HCT116 (cell line): Measurements from ENCODE around the gene DELE1. TPM values are rescaled to one million over a fixed set of nuclear protein-coding genes. Genes with fewer than 3 reads are reported as not detected.

Experiments
- ATAC-seq: fragments of 200-7000 bp; cut with Tn5 transposase; 2 replicates; pipeline ENCODE4 v1.9.1; 2020; ENCODE audit warnings: mild to moderate bottlenecking, moderate library complexity
- BruUV-seq: library from RNA; stranded (reverse); fragments of 400-500 nt; replicated peaks from 2 replicates; lab custom pipeline; 2021; lab: Mats Ljungman, UMichigan
- CTCF ChIA-PET: fragments of 300-600 bp; sonication (Branson Sonifier 250); formaldehyde crosslinking; loops from one replicate; lab custom pipeline; 2021; ENCODE audit warnings: antibody characterized with exemption; lab: Charles Lee
- POLR2A ChIA-PET: fragments of 300-600, 350-600 bp; sonication (Branson Sonifier 250); formaldehyde crosslinking; loops from one replicate; lab custom pipeline; 2021; ENCODE audit warnings: antibody characterized with exemption; lab: Charles Lee
- RAD21 ChIA-PET, 2 experiments: fragments of 300-600 bp; sonication (Branson Sonifier 250); formaldehyde crosslinking; loops; one replicate each; lab custom pipeline; 2023; ENCODE audit warnings: low total read pairs in 2 of 2; ENCODE audit not compliant: uncharacterized antibody in 2 of 2, unreplicated experiment in 2 of 2, low non-redundant PET in 1 of 2; lab: Charles Lee
- DNase-seq: peaks from one replicate; pipeline ENCODE4 v3.0.0-alpha.2; 2010; ENCODE audit warnings: low read depth, low spot score
- H2AFZ ChIP-seq: fragments of 200-600 bp; shearing (Covaris generic), sonication (generic); 2 replicates; pipeline ENCODE4 v1.6.1; 2017; ENCODE audit warnings: low read depth, mixed run types, mixed read lengths, antibody characterized with exemption, low read length; ENCODE audit not compliant: poor library complexity, severe bottlenecking
- H3K27ac ChIP-seq: 2 replicates; pipeline ENCODE4 v1.5.1; 2012; ENCODE audit warnings: low read depth, low read length
- H3K27me3 ChIP-seq: fragments of 200-600 bp; sonication (generic); 2 replicates; pipeline ENCODE4 v1.6.1; 2016; ENCODE audit warnings: mixed run types, low read length, mixed read lengths; ENCODE audit not compliant: insufficient read depth
- H3K36me3 ChIP-seq, 2 experiments: fragments of 200-500 bp in 1 of 2; fragments of 200-600 bp in 1 of 2; sonication (Bioruptor generic) in 1 of 2; sonication (generic) in 1 of 2; 2 replicates each; pipeline versions ENCODE4 v1.5.1 to v1.6.1; 2014 to 2016; ENCODE audit warnings: low read length in 2 of 2, inconsistent platforms in 1 of 2, mixed read lengths in 1 of 2, mixed run types in 1 of 2; ENCODE audit not compliant: insufficient read depth in 2 of 2, control insufficient read depth in 1 of 2
- H3K4me1 ChIP-seq, 2 experiments: fragments of 200-600 bp in 1 of 2; sonication (generic) in 1 of 2; 2 replicates each; pipeline versions ENCODE4 v1.5.1 to v1.6.1; 2012 to 2017; ENCODE audit warnings: low read length in 2 of 2, inconsistent platforms in 1 of 2, mild to moderate bottlenecking in 1 of 2, mixed read lengths in 1 of 2, mixed run types in 1 of 2, moderate library complexity in 1 of 2; ENCODE audit not compliant: insufficient read depth in 2 of 2, control insufficient read depth in 1 of 2
- H3K4me2 ChIP-seq: fragments of 200-600 bp; sonication (generic); 2 replicates; pipeline ENCODE4 v1.6.1; 2017; ENCODE audit warnings: mixed run types, low read length, mixed read lengths
- H3K4me3 ChIP-seq, 2 experiments: fragments of 200-600 bp in 1 of 2; sonication (generic) in 1 of 2; replicated peaks in 1 of 2; 2 replicates each; pipeline ENCODE4 v1.5.1; 2011 to 2016; ENCODE audit warnings: low read length in 2 of 2, control low read depth in 1 of 2, low read depth in 1 of 2, mild to moderate bottlenecking in 1 of 2, mixed read lengths in 1 of 2, mixed run types in 1 of 2
- H3K79me2 ChIP-seq: fragments of 200-600 bp; sonication (generic); 2 replicates; pipeline ENCODE4 v1.6.1; 2017; ENCODE audit warnings: mild to moderate bottlenecking, mixed run types, low read length, moderate library complexity, mixed read lengths; ENCODE audit not compliant: insufficient read depth
- H3K9ac ChIP-seq: fragments of 200-600 bp; sonication (generic); 2 replicates; pipeline ENCODE4 v1.6.1; 2016; ENCODE audit warnings: low read length, mixed read lengths
- H3K9me2 ChIP-seq: fragments of 200-600 bp; sonication (generic), shearing (Covaris generic); 2 replicates; pipeline ENCODE4 v1.6.1; 2017; ENCODE audit warnings: mixed run types, mild to moderate bottlenecking, moderate library complexity; ENCODE audit not compliant: insufficient read depth
- H3K9me3 ChIP-seq, 2 experiments: fragments of 200-500 bp in 1 of 2; fragments of 200-600 bp in 1 of 2; sonication (Bioruptor generic) in 1 of 2; sonication (generic) in 1 of 2; 2 replicates each; pipeline ENCODE4 v1.6.1; 2014 to 2017; ENCODE audit warnings: low read length in 2 of 2, mixed read lengths in 2 of 2, inconsistent platforms in 1 of 2, low read depth in 1 of 2, mild to moderate bottlenecking in 1 of 2, mixed run types in 1 of 2, moderate library complexity in 1 of 2; ENCODE audit not compliant: control insufficient read depth in 1 of 2, insufficient read depth in 1 of 2
- H4K20me1 ChIP-seq: fragments of 200-600 bp; sonication (generic), shearing (Covaris generic); 2 replicates; pipeline ENCODE4 v1.6.1; 2017; ENCODE audit warnings: mixed run types, mild to moderate bottlenecking, moderate library complexity; ENCODE audit not compliant: insufficient read depth
- CBX3 ChIP-seq: IDR thresholded peaks from 2 replicates; pipeline ENCODE4 v1.6.1; 2012; ENCODE audit warnings: low read depth
- EGR1 ChIP-seq: IDR thresholded peaks from 2 replicates; pipeline ENCODE4 v1.6.1; 2012; ENCODE audit warnings: low read depth
- FOSL1 ChIP-seq: IDR thresholded peaks from 2 replicates; pipeline ENCODE4 v1.6.1; 2012; ENCODE audit warnings: low read depth
- JUND ChIP-seq: IDR thresholded peaks from 2 replicates; pipeline ENCODE4 v1.6.1; 2012
- POLR2A ChIP-seq: IDR thresholded peaks from 2 replicates; pipeline ENCODE4 v1.7.0; 2011; ENCODE audit warnings: borderline replicate concordance; ENCODE audit not compliant: insufficient read depth, insufficient read length; ENCODE audit errors: extremely low read depth
- RAD21 ChIP-seq: IDR thresholded peaks from 2 replicates; pipeline ENCODE4 v1.6.1; 2012; ENCODE audit warnings: low read depth, mild to moderate bottlenecking
- TCF7L2 ChIP-seq: IDR thresholded peaks from 2 replicates; pipeline ENCODE4 v1.7.0; 2011; ENCODE audit warnings: borderline replicate concordance, inconsistent platforms; ENCODE audit not compliant: insufficient read depth, insufficient read length; ENCODE audit errors: extremely low read depth
- YY1 ChIP-seq: IDR thresholded peaks from 2 replicates; pipeline ENCODE4 v1.6.1; 2011; ENCODE audit warnings: low read length, low read depth, moderate library complexity, mild to moderate bottlenecking; ENCODE audit not compliant: insufficient replicate concordance; ENCODE audit errors: extremely low read depth
- ZNF274 ChIP-seq: fragments of 200-500 bp; sonication (Bioruptor generic); IDR thresholded peaks from 2 replicates; pipeline ENCODE4 v1.6.1; 2014; ENCODE audit warnings: mild to moderate bottlenecking, low read depth, low read length, inconsistent platforms
- intact Hi-C: fragments of 100-400 bp; cut with micrococcal nuclease; formaldehyde crosslinking; loops from 2 replicates; pipeline ENCODE4 v1.10.0; 2022
- total RNA-seq: library from RNA; stranded (reverse); gene quantifications from one replicate; pipeline ENCODE4 v1.2.1, GENCODE V29; 2021; ENCODE audit not compliant: unreplicated experiment
- TF ChIP-seq, protein P1 (sequence below): IDR thresholded peaks from 2 replicates; pipeline ENCODE4 v1.6.1; 2011; ENCODE audit warnings: mild to moderate bottlenecking, low read length, moderate library complexity; ENCODE audit not compliant: insufficient replicate concordance; ENCODE audit errors: extremely low read depth
- TF ChIP-seq, protein P2 (sequence below), 3 experiments: fragments of 200-600 bp in 1 of 3; sonication (generic) in 1 of 3; IDR thresholded peaks in 2 of 3; conservative IDR thresholded peaks in 1 of 3; 2 replicates each; pipeline ENCODE4 v1.5.1; 2012 to 2017; ENCODE audit warnings: low read depth in 2 of 3, low read length in 2 of 3, antibody characterized with exemption in 1 of 3, borderline replicate concordance in 1 of 3, control low read depth in 1 of 3, mild to moderate bottlenecking in 1 of 3, mixed read lengths in 1 of 3, mixed run types in 1 of 3, moderate library complexity in 1 of 3; ENCODE audit not compliant: insufficient read depth in 1 of 3
- TF ChIP-seq, protein P3 (sequence below): IDR thresholded peaks from 2 replicates; pipeline ENCODE4 v1.6.1; 2012; ENCODE audit warnings: low read depth

DELE1 gene
- total RNA-seq, 1 experiment from 2014 or later, result 74.1 TPM

DNA sequence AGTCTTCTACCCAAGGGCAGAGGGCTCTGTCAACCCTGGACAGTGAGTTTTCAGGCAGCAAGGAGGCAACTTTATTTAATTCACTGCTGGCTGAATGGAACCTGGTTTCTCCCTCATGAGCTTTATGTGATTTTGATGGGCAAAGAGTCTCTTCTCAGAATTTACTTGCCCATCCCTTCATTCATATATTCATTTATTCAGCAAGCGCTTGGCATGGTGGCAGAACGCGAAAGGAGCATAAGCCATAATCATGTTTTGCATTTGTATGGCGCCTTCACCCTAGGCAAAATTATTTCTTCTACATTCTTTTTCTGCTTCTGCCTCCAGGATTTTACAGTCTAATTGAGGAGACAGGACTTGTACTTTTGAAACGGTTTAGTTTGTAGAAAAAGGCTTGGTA lies 8.0 kb downstream of the DELE1 start:
- Histone ChIP-seq H3K9me3 (no peaks in the 10 kb centered on the region), H3K36me3 (peaks cover 41 to 82% of the 10 kb centered on the region in 2 experiments), H3K4me3 (no peak overlapping the region), H3K9ac (no peak overlapping the region), H3K79me2 (0 out of 2 replicates have a peak, but pooled peaks cover 2% of the 10 kb centered on the region), H3K27me3 (no peaks in the 10 kb centered on the region), H3K9me2 (no peaks in the 10 kb centered on the region), H3K4me2 (no peak overlapping the region), H2AFZ (no peak overlapping the region), H3K27ac (no peak overlapping the region), H3K4me1 (no peaks in the 10 kb centered on the region), H4K20me1 (no peaks in the 10 kb centered on the region)
- no TSS peak for BruUV-seq
- ChIA-PET POLR2A (no interaction called here), RAD21 (no interaction called here), CTCF (no interaction called here)
- TF ChIP-seq RAD21 (no peak), YY1 (no peak), POLR2A (no peak), ZNF274 (no peak), TCF7L2 (no peak), CBX3 (no peak)
- TF ChIP-seq, protein P1, sequence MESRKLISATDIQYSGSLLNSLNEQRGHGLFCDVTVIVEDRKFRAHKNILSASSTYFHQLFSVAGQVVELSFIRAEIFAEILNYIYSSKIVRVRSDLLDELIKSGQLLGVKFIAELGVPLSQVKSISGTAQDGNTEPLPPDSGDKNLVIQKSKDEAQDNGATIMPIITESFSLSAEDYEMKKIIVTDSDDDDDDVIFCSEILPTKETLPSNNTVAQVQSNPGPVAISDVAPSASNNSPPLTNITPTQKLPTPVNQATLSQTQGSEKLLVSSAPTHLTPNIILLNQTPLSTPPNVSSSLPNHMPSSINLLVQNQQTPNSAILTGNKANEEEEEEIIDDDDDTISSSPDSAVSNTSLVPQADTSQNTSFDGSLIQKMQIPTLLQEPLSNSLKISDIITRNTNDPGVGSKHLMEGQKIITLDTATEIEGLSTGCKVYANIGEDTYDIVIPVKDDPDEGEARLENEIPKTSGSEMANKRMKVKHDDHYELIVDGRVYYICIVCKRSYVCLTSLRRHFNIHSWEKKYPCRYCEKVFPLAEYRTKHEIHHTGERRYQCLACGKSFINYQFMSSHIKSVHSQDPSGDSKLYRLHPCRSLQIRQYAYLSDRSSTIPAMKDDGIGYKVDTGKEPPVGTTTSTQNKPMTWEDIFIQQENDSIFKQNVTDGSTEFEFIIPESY, result no peak
- ATAC-seq (no peak), DNase-seq (no peak)
- intact Hi-C loops, result no loop called here

DNA sequence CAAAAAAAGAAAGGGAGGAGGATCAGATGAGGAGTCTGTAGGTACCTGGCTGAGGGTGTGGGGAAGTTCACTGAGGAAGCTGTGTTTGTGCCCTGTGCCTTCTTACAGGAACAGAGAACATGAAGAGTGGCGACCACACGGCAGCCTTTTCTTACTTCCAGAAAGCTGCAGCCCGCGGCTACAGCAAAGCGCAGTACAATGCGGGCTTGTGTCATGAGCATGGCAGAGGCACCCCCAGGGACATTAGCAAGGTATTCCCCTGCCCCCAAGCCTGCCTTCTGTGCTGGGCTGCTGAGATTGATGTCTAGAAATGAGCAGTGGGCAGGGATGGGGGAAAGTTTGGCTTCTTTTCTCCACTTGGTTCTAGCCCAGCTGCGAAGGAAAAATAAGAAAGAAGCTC lies 9.5 kb downstream of the DELE1 start:
- CTCF ChIA-PET, result no interaction called here
- TF ChIP-seq POLR2A (no peak), TCF7L2 (no peak), EGR1 (no peak), JUND (no peak), FOSL1 (no peak), CBX3 (no peak)
- TF ChIP-seq, protein P2, sequence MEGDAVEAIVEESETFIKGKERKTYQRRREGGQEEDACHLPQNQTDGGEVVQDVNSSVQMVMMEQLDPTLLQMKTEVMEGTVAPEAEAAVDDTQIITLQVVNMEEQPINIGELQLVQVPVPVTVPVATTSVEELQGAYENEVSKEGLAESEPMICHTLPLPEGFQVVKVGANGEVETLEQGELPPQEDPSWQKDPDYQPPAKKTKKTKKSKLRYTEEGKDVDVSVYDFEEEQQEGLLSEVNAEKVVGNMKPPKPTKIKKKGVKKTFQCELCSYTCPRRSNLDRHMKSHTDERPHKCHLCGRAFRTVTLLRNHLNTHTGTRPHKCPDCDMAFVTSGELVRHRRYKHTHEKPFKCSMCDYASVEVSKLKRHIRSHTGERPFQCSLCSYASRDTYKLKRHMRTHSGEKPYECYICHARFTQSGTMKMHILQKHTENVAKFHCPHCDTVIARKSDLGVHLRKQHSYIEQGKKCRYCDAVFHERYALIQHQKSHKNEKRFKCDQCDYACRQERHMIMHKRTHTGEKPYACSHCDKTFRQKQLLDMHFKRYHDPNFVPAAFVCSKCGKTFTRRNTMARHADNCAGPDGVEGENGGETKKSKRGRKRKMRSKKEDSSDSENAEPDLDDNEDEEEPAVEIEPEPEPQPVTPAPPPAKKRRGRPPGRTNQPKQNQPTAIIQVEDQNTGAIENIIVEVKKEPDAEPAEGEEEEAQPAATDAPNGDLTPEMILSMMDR (IDR thresholded peaks at IDR 0.05 in 2 of 3, conservative IDR thresholded peaks at IDR 0.05 in 1 of 3; ENCODE audit: borderline replicate concordance in 1 of 3, insufficient read depth in 1 of 3, low read depth in 2 of 3, low read length in 2 of 3), result no peak
- TF ChIP-seq, protein P3, sequence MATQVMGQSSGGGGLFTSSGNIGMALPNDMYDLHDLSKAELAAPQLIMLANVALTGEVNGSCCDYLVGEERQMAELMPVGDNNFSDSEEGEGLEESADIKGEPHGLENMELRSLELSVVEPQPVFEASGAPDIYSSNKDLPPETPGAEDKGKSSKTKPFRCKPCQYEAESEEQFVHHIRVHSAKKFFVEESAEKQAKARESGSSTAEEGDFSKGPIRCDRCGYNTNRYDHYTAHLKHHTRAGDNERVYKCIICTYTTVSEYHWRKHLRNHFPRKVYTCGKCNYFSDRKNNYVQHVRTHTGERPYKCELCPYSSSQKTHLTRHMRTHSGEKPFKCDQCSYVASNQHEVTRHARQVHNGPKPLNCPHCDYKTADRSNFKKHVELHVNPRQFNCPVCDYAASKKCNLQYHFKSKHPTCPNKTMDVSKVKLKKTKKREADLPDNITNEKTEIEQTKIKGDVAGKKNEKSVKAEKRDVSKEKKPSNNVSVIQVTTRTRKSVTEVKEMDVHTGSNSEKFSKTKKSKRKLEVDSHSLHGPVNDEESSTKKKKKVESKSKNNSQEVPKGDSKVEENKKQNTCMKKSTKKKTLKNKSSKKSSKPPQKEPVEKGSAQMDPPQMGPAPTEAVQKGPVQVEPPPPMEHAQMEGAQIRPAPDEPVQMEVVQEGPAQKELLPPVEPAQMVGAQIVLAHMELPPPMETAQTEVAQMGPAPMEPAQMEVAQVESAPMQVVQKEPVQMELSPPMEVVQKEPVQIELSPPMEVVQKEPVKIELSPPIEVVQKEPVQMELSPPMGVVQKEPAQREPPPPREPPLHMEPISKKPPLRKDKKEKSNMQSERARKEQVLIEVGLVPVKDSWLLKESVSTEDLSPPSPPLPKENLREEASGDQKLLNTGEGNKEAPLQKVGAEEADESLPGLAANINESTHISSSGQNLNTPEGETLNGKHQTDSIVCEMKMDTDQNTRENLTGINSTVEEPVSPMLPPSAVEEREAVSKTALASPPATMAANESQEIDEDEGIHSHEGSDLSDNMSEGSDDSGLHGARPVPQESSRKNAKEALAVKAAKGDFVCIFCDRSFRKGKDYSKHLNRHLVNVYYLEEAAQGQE, result no peak

More for the DNA sequence above, 9.5 kb downstream of the DELE1 start:
- no peak overlapping the region for H2AFZ ChIP-seq
- H3K27me3 ChIP-seq, result no peaks in the 10 kb centered on the region
- no peaks in the 10 kb centered on the region for H3K79me2 ChIP-seq
- H3K4me2 ChIP-seq, result no peak overlapping the region
- H3K4me1 ChIP-seq, result no peaks in the 10 kb centered on the region
- no peak overlapping the region for H3K4me3 ChIP-seq
- H3K9ac ChIP-seq, result no peak overlapping the region
- peaks cover 45 to 76% of the 10 kb centered on the region in 2 experiments for H3K36me3 ChIP-seq
- no peaks in the 10 kb centered on the region for H3K9me2 ChIP-seq
- no peak for ATAC-seq
- ChIA-PET POLR2A (interaction anchor here (1.5 kb wide), 1 partner anchor 9 kb away, joined by 3 read pairs; the partner anchor contains the start of gene DELE1), RAD21 (no interaction called here)
- no peak for DNase-seq
- H4K20me1 ChIP-seq, result no peaks in the 10 kb centered on the region
- no peaks in the 10 kb centered on the region for H3K9me3 ChIP-seq
- H3K27ac ChIP-seq, result no peak overlapping the region
- intact Hi-C loops, result no loop called here
- no TSS peak for BruUV-seq
